GM21825 (cell line): ENCODE data around the gene FHIP2A.
"Not testable (repeated sequence)": the region's sequence is repeated elsewhere in the genome, so short reads cannot be mapped to it uniquely, and the experiment has no call there.

Experiments
- ATAC-seq: cut with Tn5 transposase; IDR thresholded peaks from one replicate; pipeline ENCODE4 v1.9.1; 2021; ENCODE audit warnings: mild to moderate bottlenecking, moderate library complexity; ENCODE audit not compliant: unreplicated experiment

The FHIP2A gene

GRCh38 chr10:114856544-114857287 is 35.1 kb downstream of the FHIP2A start:
- ATAC-seq: no peak

GRCh38 chr10:114857288-114857565 is 35.6 kb downstream of the FHIP2A start:
- not testable (repeated sequence) for ATAC-seq

DNA sequence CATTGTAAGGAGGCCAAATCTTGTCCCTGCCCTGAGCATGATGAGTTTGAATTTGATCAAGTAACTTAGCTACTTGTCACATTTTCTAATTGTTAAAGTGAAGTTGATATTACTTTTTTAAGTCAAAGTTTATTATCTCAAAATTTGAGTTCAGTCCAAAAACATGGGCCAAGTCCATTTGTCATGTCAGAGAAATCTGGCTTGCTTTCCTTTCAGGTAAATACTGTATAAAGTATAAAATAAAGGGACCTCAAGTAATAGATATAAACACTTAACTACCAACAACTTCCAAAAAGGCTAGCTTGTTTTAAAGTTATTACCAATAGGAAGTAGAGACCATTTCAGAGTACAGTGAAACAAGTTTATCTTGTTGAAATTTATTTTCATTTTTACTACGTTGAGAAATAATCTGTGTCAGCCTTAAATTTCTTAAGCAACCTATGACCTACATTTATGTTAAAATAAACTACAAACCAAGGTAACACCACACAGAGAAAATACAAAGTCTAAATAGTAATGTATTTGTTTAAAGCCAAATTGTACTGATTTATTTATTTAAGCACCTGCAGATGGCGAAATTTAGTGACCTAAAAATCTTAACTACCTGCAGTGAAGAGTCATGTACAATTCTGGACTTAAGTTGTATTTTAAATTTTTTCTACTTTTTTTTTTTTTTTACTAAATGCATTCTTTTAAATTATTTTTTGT is 36.5 kb downstream of the FHIP2A start:
- ATAC-seq: no peak

DNA sequence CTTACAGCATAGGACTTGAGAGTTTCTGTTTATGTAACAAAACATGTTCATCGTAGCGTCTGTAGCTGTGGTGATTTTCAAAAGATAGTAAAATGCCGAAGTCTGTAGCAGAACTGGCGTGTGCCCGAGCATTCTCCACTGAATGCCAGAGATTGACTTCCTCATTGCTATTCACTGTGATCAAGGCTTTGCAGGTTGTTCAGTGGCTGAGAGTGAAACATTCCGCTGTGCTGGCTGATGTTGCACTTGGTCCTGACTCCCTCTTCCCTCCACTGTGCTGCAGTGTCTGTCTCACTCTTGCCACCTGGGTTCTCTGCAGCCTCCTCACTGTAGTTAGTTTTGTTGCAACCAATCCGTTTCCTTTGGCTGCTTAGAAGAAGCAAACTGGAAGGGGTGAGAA is 37.6 kb downstream of the FHIP2A start:
- ATAC-seq: no peak

DNA sequence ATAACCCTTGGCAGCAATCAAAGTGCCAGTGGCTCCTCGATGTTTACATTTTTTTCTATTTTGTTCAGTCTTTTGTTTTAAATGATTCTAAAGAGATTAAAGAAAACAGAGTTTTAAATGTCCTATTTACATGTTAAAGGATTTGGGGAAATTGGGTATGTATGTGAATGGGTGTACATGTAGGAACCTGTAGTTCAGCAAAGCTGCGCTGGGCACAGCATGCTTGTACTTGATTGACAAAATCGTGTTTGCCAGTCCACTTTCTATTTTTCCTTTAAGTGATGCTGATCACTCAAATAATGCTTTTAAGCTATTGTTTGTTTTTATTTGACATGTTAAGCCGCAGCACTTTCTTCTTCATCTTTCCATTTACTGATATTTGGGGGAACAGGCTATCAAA is 40.9 kb downstream of the FHIP2A start:
- ATAC-seq: no peak

GRCh38 chr10:114867365-114867764 is 45.8 kb downstream of the FHIP2A start:
- ATAC-seq: no peak

GRCh38 chr10:114868870-114869519 is 47.4 kb downstream of the FHIP2A start:
- no peak for ATAC-seq

GRCh38 chr10:114869520-114869892 is 47.9 kb downstream of the FHIP2A start:
- ATAC-seq: no peak

- ATAC-seq: no peak
Measured at GRCh38 chr10:114870486-114870885, 48.9 kb downstream of the FHIP2A start.

GRCh38 chr10:114871379-114871778 is 49.8 kb downstream of the FHIP2A start:
- ATAC-seq: no peak
